Colonic mucosa (tissue), 4 donors: Measurements from ENCODE around the gene EGLN2. TPM values are rescaled to one million over a fixed set of nuclear protein-coding genes. Genes with fewer than 3 reads are reported as not detected.
"Not testable (repeated sequence)": the region's sequence is repeated elsewhere in the genome, so short reads cannot be mapped to it uniquely, and the experiment has no call there.

Experiments used
- DNase-seq: peaks from one replicate; pipeline ENCODE4 v3.0.0-alpha.2; 2020
- H3K27ac ChIP-seq: fragments of 200-600 bp; one replicate; pipeline ENCODE4 v1.8.0; 2021
- H3K27me3 ChIP-seq: fragments of 200-600 bp; one replicate; pipeline ENCODE4 v1.8.0; 2021
- H3K36me3 ChIP-seq: fragments of 200-600 bp; one replicate; pipeline ENCODE4 v1.8.0; 2021
- H3K4me1 ChIP-seq: fragments of 200-600 bp; one replicate; pipeline ENCODE4 v1.8.0; 2021; ENCODE audit warnings: mild to moderate bottlenecking
- H3K4me3 ChIP-seq: fragments of 200-600 bp; one replicate; pipeline ENCODE4 v1.8.0; 2021
- H3K9ac ChIP-seq, 2 donors: one replicate each; pipeline ENCODE4 v1.7.0; 2013; ENCODE audit warnings: control low read depth in 2 of 2, low read depth in 2 of 2, low read length in 2 of 2
- H3K9me3 ChIP-seq: fragments of 200-600 bp; one replicate; pipeline ENCODE4 v1.8.0; 2021
- intact Hi-C: fragments of 100-400 bp; cut with DNase I; formaldehyde crosslinking; loops from one replicate; pipeline ENCODE4 v1.14.1; 2022
- total RNA-seq, 2 donors: library from RNA; stranded (reverse); fragmentation: NEBNext Ultra II Directional in 1 of 2; extraction: Animal tissue kit (Norgen Biotek cat#: 25700) in 1 of 2; gene quantifications; one replicate each; pipeline ENCODE4 v1.2.1, GENCODE V29; 2021
- TF ChIP-seq, protein P1 (sequence below): fragments of 200-600 bp; IDR thresholded peaks from one replicate; pipeline ENCODE4 v1.8.0; 2022; ENCODE audit warnings: antibody characterized with exemption, mild to moderate bottlenecking
- donor health status: healthy.
- donor health status: DM: no; HTN: no; CAD: no.
- donor health status: DM: no; HTN: no; CAD: no.

The EGLN2 gene
- total RNA-seq, 2 donors from 2014 or later, result 67.3 to 87.8 TPM

DNA sequence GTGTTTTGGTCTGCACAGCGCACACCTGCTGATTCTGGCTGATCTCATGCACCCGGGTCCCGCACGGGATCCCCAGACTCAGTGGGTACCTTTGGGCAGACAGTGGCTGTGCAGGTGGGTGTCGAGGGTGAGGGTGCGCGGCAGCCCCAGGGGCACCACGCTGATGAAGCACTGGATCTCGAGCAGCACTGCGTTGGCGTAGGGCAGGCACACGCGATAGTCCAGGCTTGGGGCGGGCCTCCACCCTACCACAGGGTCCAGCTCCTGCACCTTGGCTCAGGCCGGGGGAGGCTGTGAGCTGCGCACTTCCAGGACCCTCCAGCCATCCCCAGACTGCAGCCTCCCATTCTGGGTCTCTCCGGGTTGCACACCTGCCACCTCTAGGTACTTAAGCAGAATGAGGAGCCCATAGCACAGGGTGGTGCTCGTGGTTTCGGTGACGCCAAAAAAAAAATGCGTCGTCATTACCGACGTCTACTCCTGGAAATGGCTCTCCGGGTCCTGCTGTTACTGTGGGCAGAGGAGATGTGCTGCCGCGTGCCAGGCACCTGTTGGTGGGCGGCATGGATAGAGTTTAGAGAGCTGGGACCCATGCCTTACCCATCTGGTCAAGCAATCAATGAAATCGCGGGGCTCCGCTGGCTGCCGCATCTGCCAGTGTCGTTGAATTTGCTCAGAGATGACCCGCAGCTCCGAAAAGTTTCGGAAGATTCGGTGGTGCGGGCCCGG, 10.5 kb downstream of the EGLN2 start:
- TF ChIP-seq, protein P1, sequence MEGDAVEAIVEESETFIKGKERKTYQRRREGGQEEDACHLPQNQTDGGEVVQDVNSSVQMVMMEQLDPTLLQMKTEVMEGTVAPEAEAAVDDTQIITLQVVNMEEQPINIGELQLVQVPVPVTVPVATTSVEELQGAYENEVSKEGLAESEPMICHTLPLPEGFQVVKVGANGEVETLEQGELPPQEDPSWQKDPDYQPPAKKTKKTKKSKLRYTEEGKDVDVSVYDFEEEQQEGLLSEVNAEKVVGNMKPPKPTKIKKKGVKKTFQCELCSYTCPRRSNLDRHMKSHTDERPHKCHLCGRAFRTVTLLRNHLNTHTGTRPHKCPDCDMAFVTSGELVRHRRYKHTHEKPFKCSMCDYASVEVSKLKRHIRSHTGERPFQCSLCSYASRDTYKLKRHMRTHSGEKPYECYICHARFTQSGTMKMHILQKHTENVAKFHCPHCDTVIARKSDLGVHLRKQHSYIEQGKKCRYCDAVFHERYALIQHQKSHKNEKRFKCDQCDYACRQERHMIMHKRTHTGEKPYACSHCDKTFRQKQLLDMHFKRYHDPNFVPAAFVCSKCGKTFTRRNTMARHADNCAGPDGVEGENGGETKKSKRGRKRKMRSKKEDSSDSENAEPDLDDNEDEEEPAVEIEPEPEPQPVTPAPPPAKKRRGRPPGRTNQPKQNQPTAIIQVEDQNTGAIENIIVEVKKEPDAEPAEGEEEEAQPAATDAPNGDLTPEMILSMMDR, result no peak
- Histone ChIP-seq H3K27me3 (no peaks in the 10 kb centered on the region), H3K9ac (no peak overlapping the region), H3K9me3 (no peaks in the 10 kb centered on the region), H3K4me1 (peaks cover 18% of the 10 kb centered on the region), H3K36me3 (peaks cover 6% of the 10 kb centered on the region), H3K27ac (no peak overlapping the region), H3K4me3 (no peak overlapping the region)
- intact Hi-C loops, result no loop called here
- no peak for DNase-seq

DNA sequence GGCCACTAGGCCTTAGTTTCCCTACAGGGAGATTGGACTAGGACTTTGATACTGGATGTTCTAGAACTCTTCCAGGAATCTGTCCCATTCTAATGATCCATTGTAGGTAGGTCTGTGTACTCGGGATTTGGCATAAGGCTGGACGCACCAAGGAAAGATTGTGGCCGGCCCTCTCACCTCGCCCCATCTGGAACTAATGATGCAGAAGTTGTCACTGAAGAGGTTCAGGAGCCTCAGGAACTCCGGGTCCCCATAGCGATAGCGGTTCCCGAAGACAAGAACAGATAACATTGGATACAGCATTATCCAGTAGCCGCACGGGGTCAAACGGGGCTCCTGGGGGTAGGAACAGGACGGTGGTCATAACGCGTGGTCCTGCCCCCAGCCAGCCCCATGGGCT, 11.2 kb downstream of the EGLN2 start:
- H3K36me3 ChIP-seq, result peaks cover 6% of the 10 kb centered on the region
- peaks cover 12% of the 10 kb centered on the region for H3K4me1 ChIP-seq

GRCh38 chr19:40810649-40811408, 11.8 kb downstream of the EGLN2 start:
- peak overlapping the region; percentile 28 for H3K4me3 ChIP-seq
- H3K4me1 ChIP-seq, H3K27me3 ChIP-seq, H3K9me3 ChIP-seq, intact Hi-C loops, H3K36me3 ChIP-seq: not testable (repeated sequence)
- H3K9ac ChIP-seq, result peak overlapping the region; percentile 50 to 51
- peak overlapping the region; percentile 64 for H3K27ac ChIP-seq
- DNase-seq, result peak; percentile 82

More for the DNA sequence above, 11.2 kb downstream of the EGLN2 start:
- no peaks in the 10 kb centered on the region for H3K27me3 ChIP-seq
- H3K9ac ChIP-seq, result no peak overlapping the region
- DNase-seq, result no peak
- TF ChIP-seq, protein P1, result no peak
- H3K4me3 ChIP-seq, result peak overlapping the region; percentile 28
- intact Hi-C loops, result no loop called here
- H3K9me3 ChIP-seq, result no peaks in the 10 kb centered on the region
- peak overlapping the region; percentile 64 for H3K27ac ChIP-seq

DNA sequence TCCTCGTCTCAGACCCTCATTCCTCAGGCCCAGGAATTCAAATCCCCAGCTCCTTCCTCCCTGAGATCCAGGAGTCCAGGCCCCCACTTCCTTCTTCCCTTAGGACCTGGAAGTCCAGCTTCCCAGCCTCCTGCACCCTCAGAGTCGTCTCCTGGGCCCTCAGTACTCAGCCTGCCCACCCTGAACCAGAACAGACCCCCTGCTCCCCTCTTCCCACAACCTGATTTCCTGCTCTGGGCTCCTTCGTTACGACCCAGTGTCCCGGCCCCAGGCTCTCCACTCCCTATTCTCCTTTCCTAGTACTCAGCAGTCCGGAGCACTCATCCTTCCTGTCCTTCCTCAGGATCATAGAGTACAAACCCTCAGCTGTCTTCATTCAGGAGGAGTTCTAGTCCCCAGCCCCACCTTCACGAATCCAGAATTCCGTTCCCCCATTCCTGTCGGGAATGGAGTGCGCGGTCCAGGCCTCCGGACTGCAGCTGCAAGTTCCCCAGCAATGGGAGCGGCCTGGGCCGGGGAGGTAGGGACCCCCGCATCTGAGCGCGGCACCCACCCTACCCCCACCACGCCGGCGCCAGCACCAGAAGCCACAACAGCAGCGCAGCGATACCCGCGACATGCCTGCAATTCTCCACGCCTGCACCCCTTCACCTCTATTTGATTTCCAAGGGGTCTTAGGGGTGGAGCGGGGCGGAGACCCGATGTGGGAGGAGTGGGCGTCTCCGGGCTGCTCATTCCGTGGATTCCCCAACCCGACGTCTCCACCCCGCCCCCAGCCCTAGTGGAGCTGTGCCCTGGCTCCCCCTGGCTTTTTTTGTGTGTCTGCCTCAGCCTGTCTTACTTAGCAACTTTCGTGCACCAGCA, 12.7 kb downstream of the EGLN2 start:
- Histone ChIP-seq H3K4me3 (peak overlapping the region; percentile 28), H3K9me3 (no peaks in the 10 kb centered on the region), H3K36me3 (peaks cover 6% of the 10 kb centered on the region), H3K4me1 (no peaks in the 10 kb centered on the region), H3K27me3 (no peaks in the 10 kb centered on the region), H3K9ac (peak overlapping the region; percentile 50 to 51), H3K27ac (peak overlapping the region; percentile 64)
- peak; percentile 33 for DNase-seq
- intact Hi-C loops, result no loop called here
- TF ChIP-seq, protein P1, result no peak

DNA sequence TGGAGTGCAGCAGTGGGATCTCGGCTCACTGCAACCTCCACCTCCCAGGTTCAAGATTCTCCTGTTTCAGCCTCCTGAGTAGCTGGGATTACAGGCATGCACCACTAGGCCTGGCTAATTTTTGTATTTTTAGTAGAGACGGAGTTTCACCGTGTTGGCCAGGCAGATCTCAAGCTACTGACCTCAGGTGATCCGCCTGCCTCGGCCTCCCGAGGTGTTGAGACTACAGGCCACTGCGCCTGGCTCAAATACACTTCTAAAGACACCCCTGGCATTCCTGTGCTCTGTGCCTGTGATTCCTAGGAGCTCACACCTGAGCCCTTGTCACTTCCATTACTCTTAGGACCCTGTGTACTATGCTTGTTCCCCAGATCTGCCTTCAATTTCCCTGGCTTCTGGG, 13.6 kb downstream of the EGLN2 start:
- H3K9ac ChIP-seq, H3K27ac ChIP-seq, H3K4me1 ChIP-seq, intact Hi-C loops, H3K4me3 ChIP-seq, H3K9me3 ChIP-seq, H3K36me3 ChIP-seq, DNase-seq, H3K27me3 ChIP-seq: not testable (repeated sequence)

DNA sequence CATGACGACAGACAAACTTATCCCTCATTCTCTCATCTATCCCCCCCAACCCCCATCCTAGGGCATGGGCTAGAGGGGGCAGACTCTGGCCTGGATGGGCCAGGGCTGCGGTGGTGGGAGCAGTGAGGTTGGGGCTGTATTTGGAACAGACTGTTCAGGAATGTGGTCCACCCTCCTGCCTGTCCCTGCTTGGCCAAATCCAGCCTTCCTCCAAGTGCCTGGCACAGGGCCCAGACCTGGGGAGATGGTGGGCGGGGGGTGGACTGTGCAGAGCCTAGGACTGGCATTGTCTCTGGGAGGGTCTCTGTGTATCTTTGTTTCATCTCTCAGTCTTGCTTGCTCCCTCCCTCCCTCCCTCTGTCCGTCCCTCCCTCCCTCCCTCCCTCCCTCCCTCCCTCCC, 14.2 kb downstream of the EGLN2 start:
- H3K36me3 ChIP-seq, result peaks cover 4% of the 10 kb centered on the region
- H3K27me3 ChIP-seq, result no peaks in the 10 kb centered on the region
- DNase-seq, result no peak
- H3K9me3 ChIP-seq, result no peaks in the 10 kb centered on the region
- no peak overlapping the region for H3K27ac ChIP-seq
- H3K9ac ChIP-seq, result no peak overlapping the region
- H3K4me1 ChIP-seq, result no peaks in the 10 kb centered on the region
- intact Hi-C loops, result no loop called here
- TF ChIP-seq, protein P1, result no peak
- no peak overlapping the region for H3K4me3 ChIP-seq
